Osteoblast (primary cell): ENCODE data around the gene TMEM132C. TPM values are rescaled to one million over a fixed set of nuclear protein-coding genes. Genes with fewer than 3 reads are reported as not detected.

Experiments
- DNase-seq: peaks from one replicate; pipeline ENCODE4 v3.0.0; 2011; ENCODE audit warnings: low spot score, mixed read lengths; ENCODE audit not compliant: insufficient read length; ENCODE audit errors: missing footprints
- H2AFZ ChIP-seq: 2 replicates; pipeline ENCODE4 v1.6.0; 2011; ENCODE audit warnings: mild to moderate bottlenecking, low read length
- H3K27ac ChIP-seq: 2 replicates; pipeline ENCODE4 v1.5.1; 2011; ENCODE audit warnings: mild to moderate bottlenecking, low read depth, low read length, moderate library complexity
- H3K27me3 ChIP-seq: 2 replicates; pipeline ENCODE4 v1.6.0; 2012; ENCODE audit warnings: mild to moderate bottlenecking, control low read depth, inconsistent platforms, low read length, moderate library complexity; ENCODE audit not compliant: insufficient read depth
- H3K36me3 ChIP-seq: 2 replicates; pipeline ENCODE4 v1.5.1; 2011; ENCODE audit warnings: mild to moderate bottlenecking, low read length, control low read depth, moderate library complexity; ENCODE audit not compliant: insufficient read depth
- H3K4me1 ChIP-seq: 2 replicates; pipeline ENCODE4 v1.5.1; 2011; ENCODE audit warnings: mild to moderate bottlenecking, low read length, control low read depth, moderate library complexity; ENCODE audit not compliant: insufficient read depth
- H3K4me2 ChIP-seq: 2 replicates; pipeline ENCODE4 v1.6.0; 2011; ENCODE audit warnings: mild to moderate bottlenecking, low read length; ENCODE audit not compliant: insufficient read depth
- H3K4me3 ChIP-seq: fragments of 200-600 bp; sonication (generic); 3 replicates; pipeline ENCODE4 v1.5.1; 2012; ENCODE audit warnings: mild to moderate bottlenecking, low read length, inconsistent platforms; ENCODE audit not compliant: insufficient read depth
- H3K79me2 ChIP-seq: 2 replicates; pipeline ENCODE4 v1.6.0; 2012; ENCODE audit warnings: mild to moderate bottlenecking, low read length, control low read depth, inconsistent platforms; ENCODE audit not compliant: insufficient read depth
- H3K9me3 ChIP-seq: 2 replicates; pipeline ENCODE4 v1.5.1; 2011; ENCODE audit warnings: low read depth, low read length, control low read depth
- H4K20me1 ChIP-seq: 2 replicates; pipeline ENCODE4 v1.6.0; 2012; ENCODE audit warnings: mild to moderate bottlenecking, low read length, control low read depth; ENCODE audit not compliant: insufficient read depth
- total RNA-seq: library from RNA; depleted of rRNA; stranded (reverse); fragments of >200 nt; gene quantifications from 2 replicates; pipeline ENCODE4 v1.2.3, GENCODE V29; 2012
- TF ChIP-seq, protein P1 (sequence below): IDR thresholded peaks from 2 replicates; pipeline ENCODE4 v1.5.1; 2011; ENCODE audit warnings: mild to moderate bottlenecking, low read depth, low read length, moderate library complexity; ENCODE audit errors: extremely low read depth

TMEM132C gene
- total RNA-seq, 1 donor, result not detected

DNA sequence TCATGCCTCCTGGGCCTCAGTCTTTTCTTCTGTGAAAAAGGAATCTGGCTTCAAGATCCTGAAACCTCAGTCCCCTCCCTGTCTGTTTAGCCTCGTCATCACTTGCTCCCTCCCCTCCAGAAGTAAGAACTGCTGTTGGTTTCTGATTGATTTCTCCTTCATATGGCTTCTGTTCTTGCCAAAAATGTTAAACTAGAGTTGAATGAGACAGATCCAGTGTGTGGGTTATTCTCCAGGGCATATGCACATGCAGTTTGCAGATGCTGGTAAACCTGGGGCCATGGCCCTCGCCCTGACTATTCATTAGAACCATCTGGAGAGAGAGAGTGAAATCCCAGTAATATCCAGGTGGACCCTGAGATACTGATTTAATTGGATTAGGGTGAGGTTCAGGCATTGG lies 175.1 kb downstream of the TMEM132C start:
- Histone ChIP-seq H3K36me3 (no peaks in the 10 kb centered on the region), H3K79me2 (no peaks in the 10 kb centered on the region), H3K27ac (no peak overlapping the region), H3K27me3 (no peaks in the 10 kb centered on the region), H3K4me3 (no peak overlapping the region), H4K20me1 (no peaks in the 10 kb centered on the region), H3K4me2 (no peak overlapping the region), H3K9me3 (peaks cover 4% of the 10 kb centered on the region), H2AFZ (no peak overlapping the region), H3K4me1 (no peaks in the 10 kb centered on the region)
- TF ChIP-seq, protein P1, sequence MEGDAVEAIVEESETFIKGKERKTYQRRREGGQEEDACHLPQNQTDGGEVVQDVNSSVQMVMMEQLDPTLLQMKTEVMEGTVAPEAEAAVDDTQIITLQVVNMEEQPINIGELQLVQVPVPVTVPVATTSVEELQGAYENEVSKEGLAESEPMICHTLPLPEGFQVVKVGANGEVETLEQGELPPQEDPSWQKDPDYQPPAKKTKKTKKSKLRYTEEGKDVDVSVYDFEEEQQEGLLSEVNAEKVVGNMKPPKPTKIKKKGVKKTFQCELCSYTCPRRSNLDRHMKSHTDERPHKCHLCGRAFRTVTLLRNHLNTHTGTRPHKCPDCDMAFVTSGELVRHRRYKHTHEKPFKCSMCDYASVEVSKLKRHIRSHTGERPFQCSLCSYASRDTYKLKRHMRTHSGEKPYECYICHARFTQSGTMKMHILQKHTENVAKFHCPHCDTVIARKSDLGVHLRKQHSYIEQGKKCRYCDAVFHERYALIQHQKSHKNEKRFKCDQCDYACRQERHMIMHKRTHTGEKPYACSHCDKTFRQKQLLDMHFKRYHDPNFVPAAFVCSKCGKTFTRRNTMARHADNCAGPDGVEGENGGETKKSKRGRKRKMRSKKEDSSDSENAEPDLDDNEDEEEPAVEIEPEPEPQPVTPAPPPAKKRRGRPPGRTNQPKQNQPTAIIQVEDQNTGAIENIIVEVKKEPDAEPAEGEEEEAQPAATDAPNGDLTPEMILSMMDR, result no peak
- DNase-seq, result no peak

DNA sequence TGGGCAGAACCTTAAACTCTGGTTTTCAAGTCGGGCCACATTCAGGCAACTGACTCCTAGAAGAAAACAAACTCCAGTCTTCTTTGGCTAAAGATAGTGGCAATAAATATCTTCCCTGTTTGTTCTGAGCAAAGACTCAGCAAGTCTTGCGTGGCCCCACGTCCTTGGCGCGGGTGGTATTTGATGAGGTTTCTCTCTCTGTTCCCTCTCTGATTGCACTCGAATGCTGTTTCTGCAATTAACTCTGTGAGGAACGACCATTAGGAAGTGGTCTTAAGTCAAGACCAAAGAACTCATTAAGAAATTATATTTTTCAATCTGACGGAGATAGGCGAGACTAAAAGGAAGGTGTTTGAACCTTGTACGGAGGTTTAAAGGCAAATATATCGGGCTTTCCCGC lies 177.6 kb downstream of the TMEM132C start:
- H2AFZ ChIP-seq, result no peak overlapping the region

DNA sequence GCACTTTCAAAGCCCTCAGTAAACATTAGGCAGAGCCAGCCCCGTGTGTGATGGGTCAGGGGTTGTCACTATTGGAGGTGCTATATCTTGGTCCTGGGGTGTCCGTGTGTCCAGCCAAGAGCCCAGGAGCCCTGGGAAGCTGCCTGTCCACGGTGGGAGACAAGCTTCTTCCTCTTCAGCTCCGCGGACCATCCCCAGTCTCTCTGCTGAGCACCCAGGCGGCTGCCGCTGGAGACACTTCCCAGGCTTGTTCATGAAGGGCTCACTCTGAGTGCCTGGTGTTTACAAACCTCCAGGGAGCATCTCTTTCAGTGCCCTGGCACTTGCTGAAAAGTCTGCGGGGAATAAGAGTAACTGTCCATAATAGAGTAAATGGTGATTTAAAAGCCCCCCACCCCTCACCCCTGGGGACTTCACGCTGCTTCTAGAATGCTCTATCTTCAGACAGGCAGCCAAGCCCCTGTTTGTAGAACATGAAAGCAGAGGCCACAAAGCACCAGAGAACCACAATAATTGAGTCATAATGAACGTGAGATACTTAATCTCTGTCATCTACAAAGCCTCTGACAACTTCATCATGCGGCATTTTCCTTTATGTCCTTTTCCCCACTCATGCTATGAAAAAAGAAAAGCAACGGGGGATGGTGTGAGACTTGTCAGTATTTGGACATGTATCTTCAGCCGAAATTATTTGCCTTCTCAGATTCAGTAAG lies 178.6 kb downstream of the TMEM132C start:
- no peaks in the 10 kb centered on the region for H3K79me2 ChIP-seq
- peak; percentile 38 for DNase-seq
- H2AFZ ChIP-seq, result no peak overlapping the region
- TF ChIP-seq, protein P1, result no peak
- H3K9me3 ChIP-seq, result peaks cover 4% of the 10 kb centered on the region
- no peaks in the 10 kb centered on the region for H4K20me1 ChIP-seq
- H3K27me3 ChIP-seq, result no peaks in the 10 kb centered on the region
- no peak overlapping the region for H3K4me2 ChIP-seq
- no peaks in the 10 kb centered on the region for H3K4me1 ChIP-seq
- H3K4me3 ChIP-seq, result no peak overlapping the region
- H3K27ac ChIP-seq, result no peak overlapping the region
- H3K36me3 ChIP-seq, result no peaks in the 10 kb centered on the region

More for the DNA sequence above, 177.6 kb downstream of the TMEM132C start:
- H3K27me3 ChIP-seq, result no peaks in the 10 kb centered on the region
- no peak for DNase-seq
- no peak overlapping the region for H3K4me3 ChIP-seq
- no peaks in the 10 kb centered on the region for H4K20me1 ChIP-seq
- no peak overlapping the region for H3K4me2 ChIP-seq
- H3K36me3 ChIP-seq, result no peaks in the 10 kb centered on the region
- no peaks in the 10 kb centered on the region for H3K79me2 ChIP-seq
- TF ChIP-seq, protein P1, result no peak
- H3K4me1 ChIP-seq, result no peaks in the 10 kb centered on the region
- peaks cover 4% of the 10 kb centered on the region for H3K9me3 ChIP-seq
- no peak overlapping the region for H3K27ac ChIP-seq

DNA sequence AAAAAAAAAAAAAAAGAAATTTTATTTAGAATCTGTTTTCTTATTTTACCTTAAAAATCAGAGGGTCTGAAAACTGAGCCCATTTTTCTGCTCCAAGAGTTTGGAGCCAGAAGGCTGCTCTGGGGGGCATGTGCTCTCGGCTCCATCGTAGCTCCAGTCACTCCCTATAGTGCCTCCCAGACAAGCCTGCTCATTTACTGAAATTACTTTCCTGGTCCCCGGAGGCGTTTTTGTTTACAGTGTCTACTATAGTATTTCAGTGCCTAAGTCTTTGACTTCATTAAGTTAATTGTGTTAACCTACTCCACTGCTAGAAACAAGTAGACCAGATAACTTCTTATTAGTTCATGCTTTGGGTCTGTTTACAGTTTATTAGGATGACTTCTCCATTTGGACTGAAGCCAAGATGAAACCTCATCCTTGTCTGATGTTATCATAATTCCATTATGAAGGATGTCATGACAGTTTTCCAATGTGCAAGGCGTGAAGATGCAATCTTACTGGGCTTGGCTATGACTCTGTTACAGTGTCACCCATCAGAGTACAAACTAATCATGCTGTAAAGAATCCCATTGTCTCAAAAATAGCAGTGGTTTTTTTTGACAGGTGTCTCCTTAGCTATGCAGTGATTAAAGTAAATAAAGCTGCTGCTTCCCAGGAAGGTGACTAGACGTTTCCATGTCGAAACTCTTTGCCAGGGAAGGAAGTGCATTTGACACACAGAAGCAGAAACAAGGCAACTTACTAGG lies 182.3 kb downstream of the TMEM132C start:
- Histone ChIP-seq H3K36me3 (no peaks in the 10 kb centered on the region), H3K4me2 (no peak overlapping the region), H2AFZ (no peak overlapping the region), H3K9me3 (no peaks in the 10 kb centered on the region), H3K4me1 (no peaks in the 10 kb centered on the region), H3K79me2 (no peaks in the 10 kb centered on the region), H3K27me3 (no peaks in the 10 kb centered on the region), H3K4me3 (no peak overlapping the region), H4K20me1 (no peaks in the 10 kb centered on the region), H3K27ac (no peak overlapping the region)
- peak; percentile 65 for DNase-seq
- TF ChIP-seq, protein P1, result no peak
